K562 (cell line): ENCODE measurements around the gene CNTROB. TPM values are rescaled to one million over a fixed set of nuclear protein-coding genes. Genes with fewer than 3 reads are reported as not detected.
A peak's percentile ranks its signal among the peaks of the same experiment; 100 is the strongest.

Source experiments
- C11orf30 ChIP-seq: fragments of 450-650 bp; IDR thresholded peaks from 2 replicates; pipeline ENCODE4 v1.6.1; 2016; ENCODE audit warnings: low read depth, mild to moderate bottlenecking
- EGR1 ChIP-seq: fragments of 450-650 bp; conservative IDR thresholded peaks from 2 replicates; pipeline ENCODE4 v1.6.1; 2017; ENCODE audit warnings: mild to moderate bottlenecking
- GABPB1 ChIP-seq: sonication (generic); formaldehyde crosslinking; IDR thresholded peaks from 2 replicates; pipeline ENCODE4 v1.8.0; 2022; ENCODE audit warnings: mild to moderate bottlenecking, missing genetic modification reagents
- PHB ChIP-seq: fragments of 250-450 bp; sonication (Bioruptor Pico); IDR thresholded peaks from 2 replicates; pipeline ENCODE4 v1.5.0; 2021
- PTRF ChIP-seq: fragments of 450-650 bp; IDR thresholded peaks from 2 replicates; pipeline ENCODE4 v1.6.1; 2016; ENCODE audit warnings: mild to moderate bottlenecking, missing genetic modification characterization, missing compliant biosample characterization
- PYGO2 ChIP-seq: fragments of 450-650 bp; IDR thresholded peaks from 2 replicates; pipeline ENCODE4 v1.6.1; 2016; ENCODE audit warnings: mild to moderate bottlenecking, missing genetic modification characterization, moderate library complexity, missing compliant biosample characterization
- RFX1 ChIP-seq: fragments of 450-650 bp; IDR thresholded peaks from 2 replicates; pipeline ENCODE4 v1.6.1; 2016; ENCODE audit warnings: mild to moderate bottlenecking, moderate library complexity
- SMAD3 ChIP-seq: fragments of 450-650 bp; formaldehyde crosslinking; conservative IDR thresholded peaks from 2 replicates; pipeline ENCODE4 v1.4.0; 2020; ENCODE audit warnings: mild to moderate bottlenecking
- SREBF2 ChIP-seq: sonication (generic); formaldehyde crosslinking; IDR thresholded peaks from 2 replicates; pipeline ENCODE4 v1.4.0; 2020; ENCODE audit warnings: mild to moderate bottlenecking, missing genetic modification reagents
- TBL1XR1 ChIP-seq, 2 experiments: IDR thresholded peaks; 2 replicates each; pipeline ENCODE4 v1.6.1; 2012; ENCODE audit warnings: improper control_type of control experiment in 2 of 2, low read length in 2 of 2, mild to moderate bottlenecking in 1 of 2
- XRCC4 ChIP-seq: IDR thresholded peaks from one replicate; pipeline ENCODE4 v1.6.1; 2011; ENCODE audit not compliant: insufficient read depth, insufficient read length; ENCODE audit errors: extremely low read depth
- YBX1 ChIP-seq: fragments of 450-650 bp; IDR thresholded peaks from 2 replicates; pipeline ENCODE4 v1.7.1; 2016; ENCODE audit warnings: mild to moderate bottlenecking
- ZC3H8 ChIP-seq: fragments of 450-650 bp; IDR thresholded peaks from 2 replicates; pipeline ENCODE4 v1.6.1; 2017
- ZFX ChIP-seq: sonication (generic); formaldehyde crosslinking; IDR thresholded peaks from 2 replicates; pipeline ENCODE4 v1.8.0; 2022; ENCODE audit warnings: mild to moderate bottlenecking, missing genetic modification reagents, moderate library complexity
- ZNF197 ChIP-seq: fragments of 200-800 bp; sonication (Bioruptor generic); IDR thresholded peaks from 2 replicates; pipeline ENCODE4 v1.6.1; 2016; ENCODE audit warnings: low read depth, missing genetic modification characterization, missing compliant biosample characterization
- ZNF445 ChIP-seq: fragments of 250-450 bp; sonication (Bioruptor Pico); IDR thresholded peaks from 2 replicates; pipeline ENCODE4 v1.4.0; 2020; ENCODE audit warnings: low read depth, mild to moderate bottlenecking, moderate library complexity
- ZNF57 ChIP-seq: fragments of 450-650 bp; formaldehyde crosslinking; IDR thresholded peaks from 2 replicates; pipeline ENCODE4 v1.4.0; 2020; ENCODE audit warnings: mild to moderate bottlenecking, moderate library complexity
- polyA plus RNA-seq, 8 experiments: library from polyadenylated mRNA; depleted of rRNA in 4 of 8; stranded (reverse) in 5 of 8; unstranded in 3 of 8; fragments of >200 nt; fragmentation: Nextera tagmentation in 2 of 8; fragmentation: Illumina TruSeq in 1 of 8; extraction: Ambion mirVana in 2 of 8; extraction: Trizol in 1 of 8; gene quantifications; 2 replicates each; pipeline versions ENCODE4 v1.2.1 to v1.2.3, GENCODE V29; 2011 to 2014; ENCODE audit warnings: inconsistent platforms in 1 of 8, missing spikeins in 1 of 8
- total RNA-seq, 7 experiments: library from RNA; depleted of rRNA in 6 of 7; stranded (reverse); fragments of >200 nt in 6 of 7; fragmentation: Illumina TruSeq in 2 of 7; extraction: Trizol in 2 of 7; gene quantifications; 2 replicates each; pipeline versions ENCODE4 v1.2.1 to v1.2.3, GENCODE V29; 2011 to 2021; ENCODE audit warnings: low replicate concordance in 1 of 7
- TF ChIP-seq, protein P1 (sequence below): sonication (generic); formaldehyde crosslinking; IDR thresholded peaks from 2 replicates; pipeline ENCODE4 v1.8.0; 2022; ENCODE audit warnings: mild to moderate bottlenecking, missing genetic modification reagents
- TF ChIP-seq, protein P2 (sequence below), 2 experiments: fragments of 250-450 bp in 1 of 2; fragments of 450-650 bp in 1 of 2; sonication (Bioruptor Pico) in 1 of 2; IDR thresholded peaks; 2 replicates each; pipeline versions ENCODE4 v1.6.1 to v1.8.0; 2016 to 2021; ENCODE audit warnings: mild to moderate bottlenecking in 2 of 2, moderate library complexity in 2 of 2, missing compliant biosample characterization in 1 of 2, missing genetic modification characterization in 1 of 2
- TF ChIP-seq, protein P3 (sequence below), 3 experiments: IDR thresholded peaks in 2 of 3; conservative IDR thresholded peaks in 1 of 3; 2 replicates each; pipeline ENCODE4 v1.5.1; 2011 to 2012; ENCODE audit warnings: low read length in 3 of 3, mild to moderate bottlenecking in 3 of 3, control low read depth in 2 of 3, improper control_type of control experiment in 1 of 3, inconsistent platforms in 1 of 3, low read depth in 1 of 3, mixed read lengths in 1 of 3, moderate library complexity in 1 of 3; ENCODE audit not compliant: insufficient read depth in 2 of 3
- TF ChIP-seq, protein P4 (sequence below): IDR thresholded peaks from 2 replicates; pipeline ENCODE4 v1.6.1; 2011; ENCODE audit warnings: borderline replicate concordance, low read depth, mild to moderate bottlenecking, moderate library complexity, low read length; ENCODE audit not compliant: insufficient read depth, poor library complexity, severe bottlenecking

The CNTROB gene
- total and polyA plus RNA-seq, 9 of the 15 experiments (the other 6 are each of a cell fraction or from before 2014, with no cell fraction given) = 1.9 to 33.3 (median 23.0) TPM

DNA sequence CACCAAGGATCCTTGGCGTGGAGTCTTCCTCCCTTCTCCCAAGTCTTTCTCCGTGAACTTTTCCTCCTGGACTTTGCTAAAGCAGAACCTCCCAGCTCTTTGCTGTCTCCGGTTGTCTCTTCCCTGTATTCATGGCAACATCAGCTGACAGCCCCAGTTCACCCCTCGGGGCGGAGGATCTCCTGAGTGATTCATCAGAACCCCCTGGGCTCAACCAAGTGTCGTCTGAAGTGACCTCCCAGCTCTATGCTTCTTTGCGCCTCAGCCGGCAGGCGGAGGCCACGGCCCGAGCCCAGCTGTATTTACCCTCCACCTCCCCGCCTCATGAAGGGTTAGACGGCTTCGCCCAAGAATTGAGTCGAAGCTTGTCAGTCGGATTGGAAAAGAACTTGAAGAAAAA, 943 bp downstream of the CNTROB start (continued):
- TF ChIP-seq, protein P1, sequence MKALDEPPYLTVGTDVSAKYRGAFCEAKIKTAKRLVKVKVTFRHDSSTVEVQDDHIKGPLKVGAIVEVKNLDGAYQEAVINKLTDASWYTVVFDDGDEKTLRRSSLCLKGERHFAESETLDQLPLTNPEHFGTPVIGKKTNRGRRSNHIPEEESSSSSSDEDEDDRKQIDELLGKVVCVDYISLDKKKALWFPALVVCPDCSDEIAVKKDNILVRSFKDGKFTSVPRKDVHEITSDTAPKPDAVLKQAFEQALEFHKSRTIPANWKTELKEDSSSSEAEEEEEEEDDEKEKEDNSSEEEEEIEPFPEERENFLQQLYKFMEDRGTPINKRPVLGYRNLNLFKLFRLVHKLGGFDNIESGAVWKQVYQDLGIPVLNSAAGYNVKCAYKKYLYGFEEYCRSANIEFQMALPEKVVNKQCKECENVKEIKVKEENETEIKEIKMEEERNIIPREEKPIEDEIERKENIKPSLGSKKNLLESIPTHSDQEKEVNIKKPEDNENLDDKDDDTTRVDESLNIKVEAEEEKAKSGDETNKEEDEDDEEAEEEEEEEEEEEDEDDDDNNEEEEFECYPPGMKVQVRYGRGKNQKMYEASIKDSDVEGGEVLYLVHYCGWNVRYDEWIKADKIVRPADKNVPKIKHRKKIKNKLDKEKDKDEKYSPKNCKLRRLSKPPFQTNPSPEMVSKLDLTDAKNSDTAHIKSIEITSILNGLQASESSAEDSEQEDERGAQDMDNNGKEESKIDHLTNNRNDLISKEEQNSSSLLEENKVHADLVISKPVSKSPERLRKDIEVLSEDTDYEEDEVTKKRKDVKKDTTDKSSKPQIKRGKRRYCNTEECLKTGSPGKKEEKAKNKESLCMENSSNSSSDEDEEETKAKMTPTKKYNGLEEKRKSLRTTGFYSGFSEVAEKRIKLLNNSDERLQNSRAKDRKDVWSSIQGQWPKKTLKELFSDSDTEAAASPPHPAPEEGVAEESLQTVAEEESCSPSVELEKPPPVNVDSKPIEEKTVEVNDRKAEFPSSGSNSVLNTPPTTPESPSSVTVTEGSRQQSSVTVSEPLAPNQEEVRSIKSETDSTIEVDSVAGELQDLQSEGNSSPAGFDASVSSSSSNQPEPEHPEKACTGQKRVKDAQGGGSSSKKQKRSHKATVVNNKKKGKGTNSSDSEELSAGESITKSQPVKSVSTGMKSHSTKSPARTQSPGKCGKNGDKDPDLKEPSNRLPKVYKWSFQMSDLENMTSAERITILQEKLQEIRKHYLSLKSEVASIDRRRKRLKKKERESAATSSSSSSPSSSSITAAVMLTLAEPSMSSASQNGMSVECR (CRISPR knock-in tag) = no peak
- TF ChIP-seq RFX1 (peak; percentile 86), TBL1XR1 (IDR thresholded peaks at IDR 0.05; ENCODE audit: low read length in 2 of 2) (no peak), ZNF57 (CRISPR knock-in tag) (no peak), ZNF445 (CRISPR knock-in tag) (no peak), C11orf30 (peak; percentile 35; the same call in 1 of the 2 replicates), ZC3H8 (no peak), EGR1 (no peak), XRCC4 (no peak), ZNF197 (CRISPR knock-in tag) (no peak), PTRF (tag) (no peak), PHB (CRISPR knock-in tag) (no peak), YBX1 (no peak), GABPB1 (CRISPR knock-in tag) (no peak), SMAD3 (CRISPR knock-in tag) (no peak), PYGO2 (no peak), SREBF2 (no peak), ZFX (no peak)
- TF ChIP-seq, protein P2, sequence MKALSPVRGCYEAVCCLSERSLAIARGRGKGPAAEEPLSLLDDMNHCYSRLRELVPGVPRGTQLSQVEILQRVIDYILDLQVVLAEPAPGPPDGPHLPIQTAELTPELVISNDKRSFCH (CRISPR knock-in tag; IDR thresholded peaks at IDR 0.05) = no peak
- TF ChIP-seq, protein P2 (tag; IDR thresholded peaks at IDR 0.05) = no peak
- TF ChIP-seq, protein P3, sequence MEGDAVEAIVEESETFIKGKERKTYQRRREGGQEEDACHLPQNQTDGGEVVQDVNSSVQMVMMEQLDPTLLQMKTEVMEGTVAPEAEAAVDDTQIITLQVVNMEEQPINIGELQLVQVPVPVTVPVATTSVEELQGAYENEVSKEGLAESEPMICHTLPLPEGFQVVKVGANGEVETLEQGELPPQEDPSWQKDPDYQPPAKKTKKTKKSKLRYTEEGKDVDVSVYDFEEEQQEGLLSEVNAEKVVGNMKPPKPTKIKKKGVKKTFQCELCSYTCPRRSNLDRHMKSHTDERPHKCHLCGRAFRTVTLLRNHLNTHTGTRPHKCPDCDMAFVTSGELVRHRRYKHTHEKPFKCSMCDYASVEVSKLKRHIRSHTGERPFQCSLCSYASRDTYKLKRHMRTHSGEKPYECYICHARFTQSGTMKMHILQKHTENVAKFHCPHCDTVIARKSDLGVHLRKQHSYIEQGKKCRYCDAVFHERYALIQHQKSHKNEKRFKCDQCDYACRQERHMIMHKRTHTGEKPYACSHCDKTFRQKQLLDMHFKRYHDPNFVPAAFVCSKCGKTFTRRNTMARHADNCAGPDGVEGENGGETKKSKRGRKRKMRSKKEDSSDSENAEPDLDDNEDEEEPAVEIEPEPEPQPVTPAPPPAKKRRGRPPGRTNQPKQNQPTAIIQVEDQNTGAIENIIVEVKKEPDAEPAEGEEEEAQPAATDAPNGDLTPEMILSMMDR (IDR thresholded peaks at IDR 0.05 in 2 of 3, conservative IDR thresholded peaks at IDR 0.05 in 1 of 3; ENCODE audit: insufficient read depth in 2 of 3, low read depth in 1 of 3, low read length in 3 of 3) = peak; percentile 32 to 49 (median 43); a peak in 5 of 6 replicates
- TF ChIP-seq, protein P4, sequence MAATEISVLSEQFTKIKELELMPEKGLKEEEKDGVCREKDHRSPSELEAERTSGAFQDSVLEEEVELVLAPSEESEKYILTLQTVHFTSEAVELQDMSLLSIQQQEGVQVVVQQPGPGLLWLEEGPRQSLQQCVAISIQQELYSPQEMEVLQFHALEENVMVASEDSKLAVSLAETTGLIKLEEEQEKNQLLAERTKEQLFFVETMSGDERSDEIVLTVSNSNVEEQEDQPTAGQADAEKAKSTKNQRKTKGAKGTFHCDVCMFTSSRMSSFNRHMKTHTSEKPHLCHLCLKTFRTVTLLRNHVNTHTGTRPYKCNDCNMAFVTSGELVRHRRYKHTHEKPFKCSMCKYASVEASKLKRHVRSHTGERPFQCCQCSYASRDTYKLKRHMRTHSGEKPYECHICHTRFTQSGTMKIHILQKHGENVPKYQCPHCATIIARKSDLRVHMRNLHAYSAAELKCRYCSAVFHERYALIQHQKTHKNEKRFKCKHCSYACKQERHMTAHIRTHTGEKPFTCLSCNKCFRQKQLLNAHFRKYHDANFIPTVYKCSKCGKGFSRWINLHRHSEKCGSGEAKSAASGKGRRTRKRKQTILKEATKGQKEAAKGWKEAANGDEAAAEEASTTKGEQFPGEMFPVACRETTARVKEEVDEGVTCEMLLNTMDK = peak; percentile 13
